HepG2 (cell line): Measurements from ENCODE around the gene CTNNAL1. TPM values are rescaled to one million over a fixed set of nuclear protein-coding genes. Genes with fewer than 3 reads are reported as not detected.

ENCODE experiments used
- CEBPB ChIP-seq: IDR thresholded peaks from 2 replicates; pipeline ENCODE4 v1.6.1; 2011; ENCODE audit warnings: low read depth, low read length, improper control_type of control experiment, borderline replicate concordance
- LCORL ChIP-seq, 2 experiments: fragments of 450-650 bp in 1 of 2; sonication (generic) in 1 of 2; formaldehyde crosslinking in 1 of 2; IDR thresholded peaks; 2 replicates each; pipeline versions ENCODE4 v1.5.0 to v1.6.1; 2017 to 2020; ENCODE audit warnings: antibody characterized with exemption in 1 of 2, missing genetic modification reagents in 1 of 2
- MEIS1 ChIP-seq: sonication (generic); formaldehyde crosslinking; IDR thresholded peaks from 2 replicates; pipeline ENCODE4 v1.9.0; 2021; ENCODE audit warnings: mild to moderate bottlenecking, missing genetic modification reagents, moderate library complexity, borderline replicate concordance
- MTA1 ChIP-seq: sonication (generic); formaldehyde crosslinking; IDR thresholded peaks from 2 replicates; pipeline ENCODE4 v1.4.0; 2020; ENCODE audit warnings: missing genetic modification reagents, mild to moderate bottlenecking, borderline replicate concordance
- NFRKB ChIP-seq: fragments of 450-650 bp; IDR thresholded peaks from 2 replicates; pipeline ENCODE4 v1.6.1; 2017
- PAX8 ChIP-seq: sonication (generic); formaldehyde crosslinking; IDR thresholded peaks from 2 replicates; pipeline ENCODE4 v1.8.0; 2022; ENCODE audit warnings: mild to moderate bottlenecking, missing genetic modification reagents, borderline replicate concordance
- SRSF1 ChIP-seq: fragments of 200-400 bp; formaldehyde crosslinking; optimal IDR thresholded peaks from 2 replicates; pipeline ENCODE3; 2017; ENCODE audit warnings: mild to moderate bottlenecking, low read depth, low read length, moderate library complexity
- TBX2 ChIP-seq: sonication (generic); formaldehyde crosslinking; IDR thresholded peaks from 2 replicates; pipeline ENCODE4 v1.5.0; 2020; ENCODE audit warnings: missing genetic modification reagents, mild to moderate bottlenecking, borderline replicate concordance
- THAP7 ChIP-seq: sonication (generic); formaldehyde crosslinking; IDR thresholded peaks from 2 replicates; pipeline ENCODE4 v1.8.1; 2023; ENCODE audit warnings: mild to moderate bottlenecking, missing genetic modification reagents
- XRCC5 ChIP-seq: fragments of 200-400 bp; formaldehyde crosslinking; optimal IDR thresholded peaks from 2 replicates; pipeline ENCODE3; 2017; ENCODE audit warnings: mild to moderate bottlenecking, low read length
- YEATS4 ChIP-seq: sonication (generic); formaldehyde crosslinking; IDR thresholded peaks from 2 replicates; pipeline ENCODE4 v1.4.0; 2020; ENCODE audit warnings: missing genetic modification reagents, borderline replicate concordance
- ZFP41 ChIP-seq: sonication (generic); formaldehyde crosslinking; IDR thresholded peaks from 2 replicates; pipeline ENCODE4 v1.4.0; 2020; ENCODE audit warnings: mild to moderate bottlenecking, missing genetic modification reagents, borderline replicate concordance
- ZFX ChIP-seq: sonication (generic); formaldehyde crosslinking; IDR thresholded peaks from 2 replicates; pipeline ENCODE4 v1.4.0; 2020; ENCODE audit warnings: mild to moderate bottlenecking, low read depth, missing genetic modification reagents, moderate library complexity
- ZFY ChIP-seq: sonication (generic); formaldehyde crosslinking; IDR thresholded peaks from 2 replicates; pipeline ENCODE4 v1.4.0; 2020; ENCODE audit warnings: missing genetic modification reagents
- ZNF350 ChIP-seq: sonication (generic); formaldehyde crosslinking; IDR thresholded peaks from 2 replicates; pipeline ENCODE4 v1.4.0; 2020; ENCODE audit warnings: mild to moderate bottlenecking, low read depth, missing genetic modification reagents, borderline replicate concordance
- ZNF451 ChIP-seq: sonication (generic); formaldehyde crosslinking; IDR thresholded peaks from 2 replicates; pipeline ENCODE4 v1.5.0; 2020; ENCODE audit warnings: mild to moderate bottlenecking, missing genetic modification reagents
- ZNF788 ChIP-seq: sonication (generic); formaldehyde crosslinking; IDR thresholded peaks from 2 replicates; pipeline ENCODE4 v1.5.0; 2020; ENCODE audit warnings: mild to moderate bottlenecking, missing genetic modification reagents, borderline replicate concordance
- polyA plus RNA-seq, 8 experiments: library from polyadenylated mRNA; depleted of rRNA in 3 of 8; stranded (reverse) in 7 of 8; unstranded in 1 of 8; fragments of >200 nt; fragmentation: Illumina TruSeq in 4 of 8; extraction: Trizol in 4 of 8; gene quantifications; 2 replicates each; pipeline versions ENCODE4 v1.2.1 to v1.2.3, GENCODE V29; 2011 to 2016; ENCODE audit warnings: low read depth in 4 of 8, missing spikeins in 1 of 8, mixed read lengths in 1 of 8; ENCODE audit not compliant: insufficient read depth in 1 of 8
- total RNA-seq, 5 experiments: library from RNA; depleted of rRNA; stranded (reverse); fragments of >200 nt; fragmentation: Illumina TruSeq; extraction: Trizol; gene quantifications; 2 replicates each; pipeline ENCODE4 v1.2.3, GENCODE V29; 2016; ENCODE audit warnings: low read depth in 1 of 5
- TF ChIP-seq, protein P1 (sequence below): sonication (generic); formaldehyde crosslinking; IDR thresholded peaks from 2 replicates; pipeline ENCODE4 v1.4.0; 2020; ENCODE audit warnings: missing genetic modification reagents
- TF ChIP-seq, protein P2 (sequence below): sonication (generic); formaldehyde crosslinking; IDR thresholded peaks from 2 replicates; pipeline ENCODE4 v1.4.0; 2020; ENCODE audit warnings: missing genetic modification reagents

Gene CTNNAL1
- total and polyA plus RNA-seq, 2 of the 13 experiments (the other 11 are each of a cell fraction or from before 2014, with no cell fraction given) = 32.0 to 162 TPM

- TF ChIP-seq, protein P1, sequence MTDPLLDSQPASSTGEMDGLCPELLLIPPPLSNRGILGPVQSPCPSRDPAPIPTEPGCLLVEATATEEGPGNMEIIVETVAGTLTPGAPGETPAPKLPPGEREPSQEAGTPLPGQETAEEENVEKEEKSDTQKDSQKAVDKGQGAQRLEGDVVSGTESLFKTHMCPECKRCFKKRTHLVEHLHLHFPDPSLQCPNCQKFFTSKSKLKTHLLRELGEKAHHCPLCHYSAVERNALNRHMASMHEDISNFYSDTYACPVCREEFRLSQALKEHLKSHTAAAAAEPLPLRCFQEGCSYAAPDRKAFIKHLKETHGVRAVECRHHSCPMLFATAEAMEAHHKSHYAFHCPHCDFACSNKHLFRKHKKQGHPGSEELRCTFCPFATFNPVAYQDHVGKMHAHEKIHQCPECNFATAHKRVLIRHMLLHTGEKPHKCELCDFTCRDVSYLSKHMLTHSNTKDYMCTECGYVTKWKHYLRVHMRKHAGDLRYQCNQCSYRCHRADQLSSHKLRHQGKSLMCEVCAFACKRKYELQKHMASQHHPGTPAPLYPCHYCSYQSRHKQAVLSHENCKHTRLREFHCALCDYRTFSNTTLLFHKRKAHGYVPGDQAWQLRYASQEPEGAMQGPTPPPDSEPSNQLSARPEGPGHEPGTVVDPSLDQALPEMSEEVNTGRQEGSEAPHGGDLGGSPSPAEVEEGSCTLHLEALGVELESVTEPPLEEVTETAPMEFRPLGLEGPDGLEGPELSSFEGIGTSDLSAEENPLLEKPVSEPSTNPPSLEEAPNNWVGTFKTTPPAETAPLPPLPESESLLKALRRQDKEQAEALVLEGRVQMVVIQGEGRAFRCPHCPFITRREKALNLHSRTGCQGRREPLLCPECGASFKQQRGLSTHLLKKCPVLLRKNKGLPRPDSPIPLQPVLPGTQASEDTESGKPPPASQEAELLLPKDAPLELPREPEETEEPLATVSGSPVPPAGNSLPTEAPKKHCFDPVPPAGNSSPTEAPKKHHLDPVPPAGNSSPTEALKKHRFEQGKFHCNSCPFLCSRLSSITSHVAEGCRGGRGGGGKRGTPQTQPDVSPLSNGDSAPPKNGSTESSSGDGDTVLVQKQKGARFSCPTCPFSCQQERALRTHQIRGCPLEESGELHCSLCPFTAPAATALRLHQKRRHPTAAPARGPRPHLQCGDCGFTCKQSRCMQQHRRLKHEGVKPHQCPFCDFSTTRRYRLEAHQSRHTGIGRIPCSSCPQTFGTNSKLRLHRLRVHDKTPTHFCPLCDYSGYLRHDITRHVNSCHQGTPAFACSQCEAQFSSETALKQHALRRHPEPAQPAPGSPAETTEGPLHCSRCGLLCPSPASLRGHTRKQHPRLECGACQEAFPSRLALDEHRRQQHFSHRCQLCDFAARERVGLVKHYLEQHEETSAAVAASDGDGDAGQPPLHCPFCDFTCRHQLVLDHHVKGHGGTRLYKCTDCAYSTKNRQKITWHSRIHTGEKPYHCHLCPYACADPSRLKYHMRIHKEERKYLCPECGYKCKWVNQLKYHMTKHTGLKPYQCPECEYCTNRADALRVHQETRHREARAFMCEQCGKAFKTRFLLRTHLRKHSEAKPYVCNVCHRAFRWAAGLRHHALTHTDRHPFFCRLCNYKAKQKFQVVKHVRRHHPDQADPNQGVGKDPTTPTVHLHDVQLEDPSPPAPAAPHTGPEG (CRISPR knock-in tag) = 0 out of 2 replicates have a peak, but pooled peaks have one; percentile 54
- no peak for TF ChIP-seq LCORL (IDR thresholded peaks at IDR 0.05)
- TF ChIP-seq LCORL (CRISPR knock-in tag; IDR thresholded peaks at IDR 0.05) = peak; percentile 12; the same call in 1 of the 2 replicates
- TF ChIP-seq TBX2 (CRISPR knock-in tag) = peak; percentile 33; the same call in 1 of the 2 replicates
- 0 out of 2 replicates have a peak, but pooled peaks have one; percentile 44 for TF ChIP-seq ZNF451 (CRISPR knock-in tag)
- peak; percentile 76; the same call in 1 of the 2 replicates for TF ChIP-seq MEIS1 (CRISPR knock-in tag)
- peak; percentile 60; the same call in 1 of the 2 replicates for TF ChIP-seq MTA1
- TF ChIP-seq CEBPB = no peak
- peak; percentile 70; the same call in 1 of the 2 replicates for TF ChIP-seq ZFX (CRISPR knock-in tag)
- TF ChIP-seq PAX8 (CRISPR knock-in tag) = peak; percentile 71; the same call in 1 of the 2 replicates
- TF ChIP-seq YEATS4 (CRISPR knock-in tag) = 0 out of 2 replicates have a peak, but pooled peaks have one; percentile 18
- no peak for TF ChIP-seq NFRKB
- TF ChIP-seq THAP7 (CRISPR knock-in tag) = no peak
- TF ChIP-seq ZNF350 (CRISPR knock-in tag) = 0 out of 2 replicates have a peak, but pooled peaks have one; percentile 33
- TF ChIP-seq XRCC5 = peak; percentile 7
- peak; percentile 69 for TF ChIP-seq ZFY (CRISPR knock-in tag)
- TF ChIP-seq, protein P2, sequence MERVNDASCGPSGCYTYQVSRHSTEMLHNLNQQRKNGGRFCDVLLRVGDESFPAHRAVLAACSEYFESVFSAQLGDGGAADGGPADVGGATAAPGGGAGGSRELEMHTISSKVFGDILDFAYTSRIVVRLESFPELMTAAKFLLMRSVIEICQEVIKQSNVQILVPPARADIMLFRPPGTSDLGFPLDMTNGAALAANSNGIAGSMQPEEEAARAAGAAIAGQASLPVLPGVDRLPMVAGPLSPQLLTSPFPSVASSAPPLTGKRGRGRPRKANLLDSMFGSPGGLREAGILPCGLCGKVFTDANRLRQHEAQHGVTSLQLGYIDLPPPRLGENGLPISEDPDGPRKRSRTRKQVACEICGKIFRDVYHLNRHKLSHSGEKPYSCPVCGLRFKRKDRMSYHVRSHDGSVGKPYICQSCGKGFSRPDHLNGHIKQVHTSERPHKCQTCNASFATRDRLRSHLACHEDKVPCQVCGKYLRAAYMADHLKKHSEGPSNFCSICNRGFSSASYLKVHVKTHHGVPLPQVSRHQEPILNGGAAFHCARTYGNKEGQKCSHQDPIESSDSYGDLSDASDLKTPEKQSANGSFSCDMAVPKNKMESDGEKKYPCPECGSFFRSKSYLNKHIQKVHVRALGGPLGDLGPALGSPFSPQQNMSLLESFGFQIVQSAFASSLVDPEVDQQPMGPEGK (CRISPR knock-in tag) = peak; percentile 43
- peak; percentile 11; the same call in 1 of the 2 replicates for TF ChIP-seq ZNF788 (CRISPR knock-in tag)
- 0 out of 2 replicates have a peak, but pooled peaks have one; percentile 24 for TF ChIP-seq ZFP41
- no peak for TF ChIP-seq SRSF1
Measured at GRCh38 chr9:109012876-109013678, at the start of gene CTNNAL1 (continued).
